ENCODE data around the gene KEL. TPM values are rescaled to one million over a fixed set of nuclear protein-coding genes. Genes with fewer than 3 reads are reported as not detected.
"Not testable (repeated sequence)": the region's sequence is repeated elsewhere in the genome, so short reads cannot be mapped to it uniquely, and the experiment has no call there.

Gene KEL
- total and polyA plus RNA-seq, 5 donors, result 0.25 to 1.6 (median 0.45) TPM; not detected in 1

GRCh38 chr7:142998966-142999365, 36.8 kb upstream of the KEL start:
- no peak for DNase-seq
- H3K27me3 ChIP-seq (ENCODE audit: control insufficient read depth, insufficient read depth), result no peaks in the 10 kb centered on the region
- no peak overlapping the region for H3K4me3 ChIP-seq (ENCODE audit: low read length)
- no peak overlapping the region for H3K27ac ChIP-seq (ENCODE audit: low read length)
- intact Hi-C loops (cut with DNase I), result no loop called here
- WGBS, result 80% methylated on average over 6 of the region's 6 CpGs
- no peaks in the 10 kb centered on the region for H3K9me3 ChIP-seq (ENCODE audit: control insufficient read depth, low read length)
- H3K4me1 ChIP-seq (ENCODE audit: control insufficient read depth, insufficient read depth, low read length), result no peaks in the 10 kb centered on the region
- no peak for ATAC-seq

- H3K27me3 ChIP-seq (ENCODE audit: control insufficient read depth, insufficient read depth), result no peaks in the 10 kb centered on the region
- intact Hi-C loops (cut with DNase I), result no loop called here
These were observed 35.4 kb upstream of the KEL start for GRCh38 chr7:142997456-142997989.

GRCh38 chr7:142992427-142992826, 30.3 kb upstream of the KEL start:
- Histone ChIP-seq H3K9me3 (ENCODE audit: control insufficient read depth, low read length) (no peaks in the 10 kb centered on the region), H3K4me3 (ENCODE audit: low read length) (no peak overlapping the region), H3K27ac (ENCODE audit: low read length) (no peak overlapping the region), H3K4me1 (ENCODE audit: control insufficient read depth, insufficient read depth, low read length) (no peaks in the 10 kb centered on the region), H3K27me3 (ENCODE audit: control insufficient read depth, insufficient read depth) (no peaks in the 10 kb centered on the region)
- ATAC-seq, result no peak
- intact Hi-C loops (cut with DNase I), result no loop called here
- DNase-seq, result no peak
- 38% methylated on average over 3 of the region's 3 CpGs for WGBS

More at GRCh38 chr7:142997456-142997989, 35.4 kb upstream of the KEL start:
- no peak overlapping the region for H3K4me3 ChIP-seq (ENCODE audit: low read length)
- DNase-seq (no peak), ATAC-seq (no peak)
- no peaks in the 10 kb centered on the region for H3K4me1 ChIP-seq (ENCODE audit: control insufficient read depth, insufficient read depth, low read length)
- H3K27ac ChIP-seq (ENCODE audit: low read length), result no peak overlapping the region
- 48% methylated on average over 4 of the region's 4 CpGs for WGBS
- no peaks in the 10 kb centered on the region for H3K9me3 ChIP-seq (ENCODE audit: control insufficient read depth, low read length)

GRCh38 chr7:142984297-142984696, 22.1 kb upstream of the KEL start:
- ATAC-seq, result no peak
- H3K27me3 ChIP-seq (ENCODE audit: control insufficient read depth, insufficient read depth), result no peaks in the 10 kb centered on the region
- intact Hi-C loops (cut with DNase I), result no loop called here
- H3K9me3 ChIP-seq (ENCODE audit: control insufficient read depth, low read length), result no peaks in the 10 kb centered on the region
- H3K4me3 ChIP-seq (ENCODE audit: low read length), result no peak overlapping the region
- no peaks in the 10 kb centered on the region for H3K4me1 ChIP-seq (ENCODE audit: control insufficient read depth, insufficient read depth, low read length)
- 87% methylated on average over 1 of the region's 1 CpG for WGBS
- DNase-seq, result no peak
- H3K27ac ChIP-seq (ENCODE audit: low read length), result no peak overlapping the region

- H3K4me1 ChIP-seq (ENCODE audit: control insufficient read depth, insufficient read depth, low read length), result no peaks in the 10 kb centered on the region
- H3K4me3 ChIP-seq (ENCODE audit: low read length), result no peak overlapping the region
- no peak overlapping the region for H3K27ac ChIP-seq (ENCODE audit: low read length)
- 80% methylated on average over 1 of the region's 1 CpG for WGBS
- intact Hi-C loops (cut with DNase I), result no loop called here
- H3K27me3 ChIP-seq (ENCODE audit: control insufficient read depth, insufficient read depth), result no peaks in the 10 kb centered on the region
- H3K9me3 ChIP-seq (ENCODE audit: control insufficient read depth, low read length), result no peaks in the 10 kb centered on the region
- peak in 1 of 2 donors; percentile 24 for ATAC-seq
- no peak for DNase-seq
These were observed 21.7 kb upstream of the KEL start for GRCh38 chr7:142983825-142984224.

GRCh38 chr7:142978402-142978801, 16.2 kb upstream of the KEL start:
- WGBS, result 78% methylated on average over 4 of the region's 4 CpGs
- H3K4me1 ChIP-seq (ENCODE audit: control insufficient read depth, insufficient read depth, low read length); H3K4me3 ChIP-seq (ENCODE audit: low read length); ATAC-seq; H3K27me3 ChIP-seq (ENCODE audit: control insufficient read depth, insufficient read depth); H3K27ac ChIP-seq (ENCODE audit: low read length); DNase-seq; intact Hi-C loops (cut with DNase I); H3K9me3 ChIP-seq (ENCODE audit: control insufficient read depth, low read length): not testable (repeated sequence)

GRCh38 chr7:142974626-142975025, 12.5 kb upstream of the KEL start:
- ATAC-seq (no peak), DNase-seq (no peak)
- Histone ChIP-seq H3K27ac (ENCODE audit: low read length) (no peak overlapping the region), H3K27me3 (ENCODE audit: control insufficient read depth, insufficient read depth) (no peaks in the 10 kb centered on the region), H3K9me3 (ENCODE audit: control insufficient read depth, low read length) (no peaks in the 10 kb centered on the region), H3K4me3 (ENCODE audit: low read length) (no peak overlapping the region), H3K4me1 (ENCODE audit: control insufficient read depth, insufficient read depth, low read length) (no peaks in the 10 kb centered on the region)
- intact Hi-C loops (cut with DNase I), result no loop called here
- 80% methylated on average over 3 of the region's 3 CpGs for WGBS

- H3K27ac ChIP-seq (ENCODE audit: low read length), result no peak overlapping the region
- no peaks in the 10 kb centered on the region for H3K9me3 ChIP-seq (ENCODE audit: control insufficient read depth, low read length)
- ATAC-seq (no peak), DNase-seq (no peak)
- H3K4me1 ChIP-seq (ENCODE audit: control insufficient read depth, insufficient read depth, low read length), result no peaks in the 10 kb centered on the region
- 53% methylated on average over 4 of the region's 4 CpGs for WGBS
- H3K4me3 ChIP-seq (ENCODE audit: low read length), result no peak overlapping the region
- intact Hi-C loops (cut with DNase I), result no loop called here
- H3K27me3 ChIP-seq (ENCODE audit: control insufficient read depth, insufficient read depth), result no peaks in the 10 kb centered on the region
These were observed 7.0 kb upstream of the KEL start for GRCh38 chr7:142969183-142969582.

- ATAC-seq (no peak), DNase-seq (no peak)
- intact Hi-C loops (cut with DNase I), result no loop called here
- 78% methylated on average over 4 of the region's 4 CpGs for WGBS
- H3K4me1 ChIP-seq (ENCODE audit: control insufficient read depth, insufficient read depth, low read length), result no peaks in the 10 kb centered on the region
- H3K27ac ChIP-seq (ENCODE audit: low read length), result no peak overlapping the region
- H3K9me3 ChIP-seq (ENCODE audit: control insufficient read depth, low read length), result no peaks in the 10 kb centered on the region
- H3K27me3 ChIP-seq (ENCODE audit: control insufficient read depth, insufficient read depth), result no peaks in the 10 kb centered on the region
- H3K4me3 ChIP-seq (ENCODE audit: low read length), result no peak overlapping the region
These were observed 6.1 kb upstream of the KEL start for GRCh38 chr7:142968229-142968628.

GRCh38 chr7:142964502-142965246, 2.5 kb upstream of the KEL start:
- Histone ChIP-seq H3K4me1 (ENCODE audit: control insufficient read depth, insufficient read depth, low read length) (no peaks in the 10 kb centered on the region), H3K27ac (ENCODE audit: low read length) (no peak overlapping the region), H3K4me3 (ENCODE audit: low read length) (no peak overlapping the region), H3K9me3 (ENCODE audit: control insufficient read depth, low read length) (no peaks in the 10 kb centered on the region), H3K27me3 (ENCODE audit: control insufficient read depth, insufficient read depth) (no peaks in the 10 kb centered on the region)
- WGBS, result 74% methylated on average over 6 of the region's 6 CpGs
- DNase-seq (no peak), ATAC-seq (no peak)
- intact Hi-C loops (cut with DNase I), result no loop called here

- Histone ChIP-seq H3K9me3 (ENCODE audit: control insufficient read depth, low read length) (no peaks in the 10 kb centered on the region), H3K4me1 (ENCODE audit: control insufficient read depth, insufficient read depth, low read length) (no peaks in the 10 kb centered on the region), H3K27ac (ENCODE audit: low read length) (no peak overlapping the region), H3K4me3 (ENCODE audit: low read length) (no peak overlapping the region), H3K27me3 (ENCODE audit: control insufficient read depth, insufficient read depth) (no peaks in the 10 kb centered on the region)
- ATAC-seq (no peak), DNase-seq (no peak)
- WGBS, result 84% methylated on average over 2 of the region's 2 CpGs
- intact Hi-C loops (cut with DNase I), result no loop called here
These were observed 1.8 kb upstream of the KEL start for GRCh38 chr7:142963993-142964392.
